Testis (tissue), 2 donors: ENCODE data around the gene PEF1.

Experiments
- CTCF ChIP-seq, 3 experiments: fragments of 450-650 bp in 2 of 3; fragments of 200-600 bp in 1 of 3; sonication (generic) in 1 of 3; IDR thresholded peaks; one replicate each; pipeline ENCODE4 v1.5.1; 2016 to 2019; ENCODE audit warnings: antibody characterized with exemption in 3 of 3, mild to moderate bottlenecking in 2 of 3, moderate library complexity in 1 of 3
- POLR2A ChIP-seq: fragments of 450-650 bp; IDR thresholded peaks from one replicate; pipeline ENCODE4 v1.6.1; 2017; ENCODE audit warnings: antibody characterized with exemption, mild to moderate bottlenecking, moderate library complexity

- TF ChIP-seq CTCF (IDR thresholded peaks at IDR 0.05) (no peak), POLR2A (no peak)
Observed at GRCh38 chr1:31673433-31673832, 28.8 kb upstream of the PEF1 start.
